ENCODE results near the gene GINS3. TPM values are rescaled to one million over a fixed set of nuclear protein-coding genes. Genes with fewer than 3 reads are reported as not detected.
"Not testable (repeated sequence)": the region's sequence is repeated elsewhere in the genome, so short reads cannot be mapped to it uniquely, and the experiment has no call there.

Gene GINS3
- total RNA-seq, 1 experiment from 2014 or later: 7.3 TPM

DNA sequence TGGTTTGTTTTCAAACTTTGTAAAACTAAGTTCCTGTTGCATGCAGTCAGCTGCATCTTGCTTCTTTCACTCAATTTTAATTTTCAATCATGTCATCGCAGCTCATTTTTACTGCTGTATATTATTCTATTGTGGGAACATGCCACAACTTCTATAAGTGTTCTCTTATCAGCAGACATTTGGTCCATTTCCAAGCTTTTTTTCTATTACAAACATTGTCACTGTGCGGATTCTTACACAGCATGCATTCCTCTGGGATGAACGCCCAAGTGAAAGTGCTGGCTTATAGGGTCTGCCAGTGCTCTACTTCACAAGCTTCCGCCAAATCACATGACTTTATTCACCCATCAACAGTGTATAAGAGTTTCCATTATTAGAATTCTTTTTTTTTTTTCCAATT, 22.7 kb downstream of the GINS3 start:
- TF ChIP-seq CREB1 (CRISPR knock-in tag; IDR thresholded peaks at IDR 0.05): no peak
- no peak for TF ChIP-seq ZNF121 (CRISPR knock-in tag; IDR thresholded peaks at IDR 0.05)
- TF ChIP-seq SMAD4 (CRISPR knock-in tag; IDR thresholded peaks at IDR 0.05): no peak
- no peak for TF ChIP-seq SP1 (CRISPR knock-in tag; conservative IDR thresholded peaks at IDR 0.05)
- no peak for TF ChIP-seq RELA (CRISPR knock-in tag; IDR thresholded peaks at IDR 0.05; ENCODE audit: borderline replicate concordance)
- no peak for TF ChIP-seq TP53 (CRISPR knock-in tag; IDR thresholded peaks at IDR 0.05)
- no peak for TF ChIP-seq EMX1 (CRISPR knock-in tag; IDR thresholded peaks at IDR 0.05)
- TF ChIP-seq, protein P1, sequence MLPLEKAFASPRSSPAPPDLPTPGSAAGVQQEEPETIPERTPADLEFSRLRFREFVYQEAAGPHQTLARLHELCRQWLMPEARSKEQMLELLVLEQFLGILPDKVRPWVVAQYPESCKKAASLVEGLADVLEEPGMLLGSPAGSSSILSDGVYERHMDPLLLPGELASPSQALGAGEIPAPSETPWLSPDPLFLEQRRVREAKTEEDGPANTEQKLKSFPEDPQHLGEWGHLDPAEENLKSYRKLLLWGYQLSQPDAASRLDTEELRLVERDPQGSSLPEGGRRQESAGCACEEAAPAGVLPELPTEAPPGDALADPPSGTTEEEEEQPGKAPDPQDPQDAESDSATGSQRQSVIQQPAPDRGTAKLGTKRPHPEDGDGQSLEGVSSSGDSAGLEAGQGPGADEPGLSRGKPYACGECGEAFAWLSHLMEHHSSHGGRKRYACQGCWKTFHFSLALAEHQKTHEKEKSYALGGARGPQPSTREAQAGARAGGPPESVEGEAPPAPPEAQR (CRISPR knock-in tag; IDR thresholded peaks at IDR 0.05): no peak
- TF ChIP-seq, protein P2, sequence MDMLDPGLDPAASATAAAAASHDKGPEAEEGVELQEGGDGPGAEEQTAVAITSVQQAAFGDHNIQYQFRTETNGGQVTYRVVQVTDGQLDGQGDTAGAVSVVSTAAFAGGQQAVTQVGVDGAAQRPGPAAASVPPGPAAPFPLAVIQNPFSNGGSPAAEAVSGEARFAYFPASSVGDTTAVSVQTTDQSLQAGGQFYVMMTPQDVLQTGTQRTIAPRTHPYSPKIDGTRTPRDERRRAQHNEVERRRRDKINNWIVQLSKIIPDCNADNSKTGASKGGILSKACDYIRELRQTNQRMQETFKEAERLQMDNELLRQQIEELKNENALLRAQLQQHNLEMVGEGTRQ (CRISPR knock-in tag; IDR thresholded peaks at IDR 0.05): no peak
- TF ChIP-seq, protein P3, sequence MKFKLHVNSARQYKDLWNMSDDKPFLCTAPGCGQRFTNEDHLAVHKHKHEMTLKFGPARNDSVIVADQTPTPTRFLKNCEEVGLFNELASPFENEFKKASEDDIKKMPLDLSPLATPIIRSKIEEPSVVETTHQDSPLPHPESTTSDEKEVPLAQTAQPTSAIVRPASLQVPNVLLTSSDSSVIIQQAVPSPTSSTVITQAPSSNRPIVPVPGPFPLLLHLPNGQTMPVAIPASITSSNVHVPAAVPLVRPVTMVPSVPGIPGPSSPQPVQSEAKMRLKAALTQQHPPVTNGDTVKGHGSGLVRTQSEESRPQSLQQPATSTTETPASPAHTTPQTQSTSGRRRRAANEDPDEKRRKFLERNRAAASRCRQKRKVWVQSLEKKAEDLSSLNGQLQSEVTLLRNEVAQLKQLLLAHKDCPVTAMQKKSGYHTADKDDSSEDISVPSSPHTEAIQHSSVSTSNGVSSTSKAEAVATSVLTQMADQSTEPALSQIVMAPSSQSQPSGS (CRISPR knock-in tag; IDR thresholded peaks at IDR 0.05; ENCODE audit: borderline replicate concordance, low read depth): no peak
- TF ChIP-seq, protein P4, sequence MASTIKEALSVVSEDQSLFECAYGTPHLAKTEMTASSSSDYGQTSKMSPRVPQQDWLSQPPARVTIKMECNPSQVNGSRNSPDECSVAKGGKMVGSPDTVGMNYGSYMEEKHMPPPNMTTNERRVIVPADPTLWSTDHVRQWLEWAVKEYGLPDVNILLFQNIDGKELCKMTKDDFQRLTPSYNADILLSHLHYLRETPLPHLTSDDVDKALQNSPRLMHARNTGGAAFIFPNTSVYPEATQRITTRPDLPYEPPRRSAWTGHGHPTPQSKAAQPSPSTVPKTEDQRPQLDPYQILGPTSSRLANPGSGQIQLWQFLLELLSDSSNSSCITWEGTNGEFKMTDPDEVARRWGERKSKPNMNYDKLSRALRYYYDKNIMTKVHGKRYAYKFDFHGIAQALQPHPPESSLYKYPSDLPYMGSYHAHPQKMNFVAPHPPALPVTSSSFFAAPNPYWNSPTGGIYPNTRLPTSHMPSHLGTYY (CRISPR knock-in tag; IDR thresholded peaks at IDR 0.05): no peak
- TF ChIP-seq, protein P5, sequence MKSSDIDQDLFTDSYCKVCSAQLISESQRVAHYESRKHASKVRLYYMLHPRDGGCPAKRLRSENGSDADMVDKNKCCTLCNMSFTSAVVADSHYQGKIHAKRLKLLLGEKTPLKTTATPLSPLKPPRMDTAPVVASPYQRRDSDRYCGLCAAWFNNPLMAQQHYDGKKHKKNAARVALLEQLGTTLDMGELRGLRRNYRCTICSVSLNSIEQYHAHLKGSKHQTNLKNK (CRISPR knock-in tag; IDR thresholded peaks at IDR 0.05): no peak
- TF ChIP-seq ZNF138 (CRISPR knock-in tag; conservative IDR thresholded peaks at IDR 0.05): no peak
- TF ChIP-seq, protein P6, sequence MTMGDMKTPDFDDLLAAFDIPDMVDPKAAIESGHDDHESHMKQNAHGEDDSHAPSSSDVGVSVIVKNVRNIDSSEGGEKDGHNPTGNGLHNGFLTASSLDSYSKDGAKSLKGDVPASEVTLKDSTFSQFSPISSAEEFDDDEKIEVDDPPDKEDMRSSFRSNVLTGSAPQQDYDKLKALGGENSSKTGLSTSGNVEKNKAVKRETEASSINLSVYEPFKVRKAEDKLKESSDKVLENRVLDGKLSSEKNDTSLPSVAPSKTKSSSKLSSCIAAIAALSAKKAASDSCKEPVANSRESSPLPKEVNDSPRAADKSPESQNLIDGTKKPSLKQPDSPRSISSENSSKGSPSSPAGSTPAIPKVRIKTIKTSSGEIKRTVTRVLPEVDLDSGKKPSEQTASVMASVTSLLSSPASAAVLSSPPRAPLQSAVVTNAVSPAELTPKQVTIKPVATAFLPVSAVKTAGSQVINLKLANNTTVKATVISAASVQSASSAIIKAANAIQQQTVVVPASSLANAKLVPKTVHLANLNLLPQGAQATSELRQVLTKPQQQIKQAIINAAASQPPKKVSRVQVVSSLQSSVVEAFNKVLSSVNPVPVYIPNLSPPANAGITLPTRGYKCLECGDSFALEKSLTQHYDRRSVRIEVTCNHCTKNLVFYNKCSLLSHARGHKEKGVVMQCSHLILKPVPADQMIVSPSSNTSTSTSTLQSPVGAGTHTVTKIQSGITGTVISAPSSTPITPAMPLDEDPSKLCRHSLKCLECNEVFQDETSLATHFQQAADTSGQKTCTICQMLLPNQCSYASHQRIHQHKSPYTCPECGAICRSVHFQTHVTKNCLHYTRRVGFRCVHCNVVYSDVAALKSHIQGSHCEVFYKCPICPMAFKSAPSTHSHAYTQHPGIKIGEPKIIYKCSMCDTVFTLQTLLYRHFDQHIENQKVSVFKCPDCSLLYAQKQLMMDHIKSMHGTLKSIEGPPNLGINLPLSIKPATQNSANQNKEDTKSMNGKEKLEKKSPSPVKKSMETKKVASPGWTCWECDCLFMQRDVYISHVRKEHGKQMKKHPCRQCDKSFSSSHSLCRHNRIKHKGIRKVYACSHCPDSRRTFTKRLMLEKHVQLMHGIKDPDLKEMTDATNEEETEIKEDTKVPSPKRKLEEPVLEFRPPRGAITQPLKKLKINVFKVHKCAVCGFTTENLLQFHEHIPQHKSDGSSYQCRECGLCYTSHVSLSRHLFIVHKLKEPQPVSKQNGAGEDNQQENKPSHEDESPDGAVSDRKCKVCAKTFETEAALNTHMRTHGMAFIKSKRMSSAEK (CRISPR knock-in tag; IDR thresholded peaks at IDR 0.05; ENCODE audit: borderline replicate concordance): no peak
- ChIA-PET CTCF (no interaction called here), POLR2A (no interaction called here)
- peaks cover 3% of the 10 kb centered on the region; the same call in 1 of the 2 replicates for H3K27me3 Mint-ChIP-seq (ENCODE audit: low read depth)
- H3K9me3 Mint-ChIP-seq: no peaks in the 10 kb centered on the region
- no peak overlapping the region for H3K27ac Mint-ChIP-seq
- no peak overlapping the region for H3K4me3 Mint-ChIP-seq
- DNase-seq (ENCODE audit: low spot score) (no peak), ATAC-seq (no peak)
- H3K4me1 Mint-ChIP-seq: peaks cover 15% of the 10 kb centered on the region
- H3K36me3 Mint-ChIP-seq: no peaks in the 10 kb centered on the region

DNA sequence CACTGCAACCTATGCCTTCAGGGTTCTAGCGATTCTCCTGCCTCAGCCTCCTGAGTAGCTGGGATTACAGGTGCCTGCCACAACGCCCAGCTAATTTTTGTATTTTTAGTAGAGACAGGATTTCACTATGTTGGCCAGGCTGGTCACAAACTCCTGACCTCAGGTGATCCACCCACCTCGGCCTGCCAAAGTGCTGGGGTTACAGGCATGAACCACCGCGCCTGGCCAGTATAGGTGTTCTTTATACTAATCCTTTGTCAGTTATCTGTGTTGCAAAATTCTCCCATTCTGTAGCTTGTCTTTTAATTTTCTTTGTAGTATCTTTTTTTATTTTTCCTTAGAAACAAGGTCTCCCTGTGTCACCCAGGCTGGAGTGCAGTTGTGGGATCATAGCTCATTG, 23.7 kb downstream of the GINS3 start:
- H3K4me3 Mint-ChIP-seq; H3K9me3 Mint-ChIP-seq; POLR2A ChIA-PET; H3K36me3 Mint-ChIP-seq; H3K27ac Mint-ChIP-seq; DNase-seq (ENCODE audit: low spot score); H3K27me3 Mint-ChIP-seq (ENCODE audit: low read depth); ATAC-seq: not testable (repeated sequence)
- CTCF ChIA-PET: interaction anchor here (0.6 to 1.0 kb wide), 2 partner anchors 8 to 79 kb away, joined by 3 read pairs; no protein-coding TSS in a partner anchor
- peaks cover 22% of the 10 kb centered on the region for H3K4me1 Mint-ChIP-seq
